NOMO-1 treated with DMSO at 0.1 percent for 48 hours (cell line): ENCODE data around the gene STT3A.

Experiments used
- DNase-seq: peaks from one replicate; lab custom pipeline; 2025; ENCODE audit not compliant: unreplicated experiment; lab: John Stamatoyannopoulos, UW

Gene STT3A

GRCh38 chr11:125587480-125587879, 5.2 kb upstream of the STT3A start:
- DNase-seq, result no peak

- no peak for DNase-seq
Measured at GRCh38 chr11:125588505-125588904, 4.1 kb upstream of the STT3A start.

GRCh38 chr11:125591649-125592304, 875 bp upstream of the STT3A start:
- no peak for DNase-seq

GRCh38 chr11:125593114-125593820, 615 bp downstream of the STT3A start:
- no peak for DNase-seq

GRCh38 chr11:125594958-125595357, 2.3 kb downstream of the STT3A start:
- DNase-seq, result peak; percentile 53

- DNase-seq, result no peak
Measured at GRCh38 chr11:125600663-125601062, 8.0 kb downstream of the STT3A start.

GRCh38 chr11:125603207-125603606, 10.6 kb downstream of the STT3A start:
- DNase-seq, result no peak

- DNase-seq, result no peak
Measured at GRCh38 chr11:125605417-125605816, 12.8 kb downstream of the STT3A start.

GRCh38 chr11:125609545-125609944, 16.9 kb downstream of the STT3A start:
- DNase-seq, result no peak

GRCh38 chr11:125618383-125618782, 25.7 kb downstream of the STT3A start:
- DNase-seq, result no peak

GRCh38 chr11:125621995-125622394, 29.3 kb downstream of the STT3A start:
- DNase-seq, result no peak

- DNase-seq, result no peak
Measured at GRCh38 chr11:125623064-125623463, 30.4 kb downstream of the STT3A start.

- no peak for DNase-seq
Measured at GRCh38 chr11:125624756-125625213, 32.1 kb downstream of the STT3A start, which contains the start of gene CHEK1. CHEK1 (plus strand) TSS chr11:125625163; CDS start chr11:125626769, 1,606 bp downstream.

DNA sequence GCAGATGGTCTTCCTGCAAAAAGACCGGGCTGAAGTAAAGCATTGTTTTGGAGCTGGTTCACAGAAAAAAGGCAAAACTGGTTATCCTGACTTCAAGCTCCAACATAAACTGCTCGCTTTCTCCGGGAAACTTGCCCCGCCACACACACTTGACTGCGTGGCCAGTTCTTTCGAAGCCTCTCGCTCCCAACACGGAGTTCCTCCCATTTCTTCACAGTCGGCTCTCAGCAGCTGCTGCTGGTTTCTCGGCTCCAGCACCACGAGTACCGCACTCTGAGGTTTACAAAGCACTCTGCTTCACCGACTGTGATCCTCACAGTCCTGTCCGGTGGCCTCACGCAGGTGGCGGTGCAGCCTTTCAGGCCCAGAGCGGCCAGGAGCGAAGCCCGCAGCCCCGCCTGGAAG, 32.6 kb downstream of the STT3A start:
- peak; percentile 28 for DNase-seq

GRCh38 chr11:125625630-125626287, 33.1 kb downstream of the STT3A start:
- DNase-seq, result peak; percentile 84

DNA sequence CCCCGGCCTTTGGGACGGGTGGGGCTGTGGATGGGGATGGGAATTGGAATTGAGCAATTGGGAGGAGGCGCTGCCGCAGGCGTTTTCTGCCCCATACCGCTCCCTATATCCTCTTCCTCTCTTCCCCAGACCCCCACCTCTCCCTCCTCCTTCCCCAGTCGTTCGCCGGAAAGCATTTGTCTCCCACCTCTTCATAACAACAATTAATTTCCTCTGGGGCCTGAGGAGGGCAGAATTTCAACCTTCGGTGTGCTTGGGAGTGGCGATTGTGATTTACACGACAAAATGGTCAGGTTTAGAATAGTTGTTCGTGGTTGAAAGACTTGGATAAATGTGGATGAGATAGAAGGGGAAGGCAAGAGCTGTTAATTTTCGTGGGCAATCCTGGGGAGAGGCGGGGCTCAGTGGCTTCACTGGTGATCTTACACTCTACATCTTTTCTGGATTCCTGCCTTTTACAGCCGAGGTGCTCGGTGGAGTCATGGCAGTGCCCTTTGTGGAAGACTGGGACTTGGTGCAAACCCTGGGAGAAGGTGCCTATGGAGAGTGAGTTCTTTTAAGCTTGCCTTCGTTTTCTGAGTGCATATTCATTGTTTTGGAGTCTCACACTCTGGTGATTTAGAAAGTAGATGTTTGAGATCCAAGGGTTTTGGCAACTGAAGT, 33.8 kb downstream of the STT3A start:
- peak; percentile 51 for DNase-seq

DNA sequence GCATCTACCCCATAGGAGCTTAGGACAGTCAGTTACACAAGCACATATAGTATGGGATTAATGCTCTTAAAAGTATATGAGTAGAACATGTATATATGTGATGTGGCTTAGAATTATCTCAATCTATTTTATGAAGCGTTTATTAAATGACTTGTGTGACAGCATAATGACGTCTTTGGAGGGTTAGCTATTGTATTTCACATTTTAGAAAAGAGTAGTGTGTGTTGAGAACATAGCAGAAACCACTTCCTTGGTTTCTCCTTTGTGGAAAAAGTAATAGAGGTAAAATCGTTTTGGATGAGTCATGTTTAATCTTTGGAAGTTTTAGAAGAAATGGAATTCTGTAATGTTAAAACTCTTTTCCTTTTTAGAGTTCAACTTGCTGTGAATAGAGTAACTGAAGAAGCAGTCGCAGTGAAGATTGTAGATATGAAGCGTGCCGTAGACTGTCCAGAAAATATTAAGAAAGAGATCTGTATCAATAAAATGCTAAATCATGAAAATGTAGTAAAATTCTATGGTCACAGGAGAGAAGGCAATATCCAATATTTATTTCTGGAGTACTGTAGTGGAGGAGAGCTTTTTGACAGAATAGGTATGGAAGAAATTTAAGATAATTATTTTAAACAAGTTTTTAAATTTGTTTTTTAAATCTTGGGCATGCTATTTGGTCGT, 34.7 kb downstream of the STT3A start:
- no peak for DNase-seq

DNA sequence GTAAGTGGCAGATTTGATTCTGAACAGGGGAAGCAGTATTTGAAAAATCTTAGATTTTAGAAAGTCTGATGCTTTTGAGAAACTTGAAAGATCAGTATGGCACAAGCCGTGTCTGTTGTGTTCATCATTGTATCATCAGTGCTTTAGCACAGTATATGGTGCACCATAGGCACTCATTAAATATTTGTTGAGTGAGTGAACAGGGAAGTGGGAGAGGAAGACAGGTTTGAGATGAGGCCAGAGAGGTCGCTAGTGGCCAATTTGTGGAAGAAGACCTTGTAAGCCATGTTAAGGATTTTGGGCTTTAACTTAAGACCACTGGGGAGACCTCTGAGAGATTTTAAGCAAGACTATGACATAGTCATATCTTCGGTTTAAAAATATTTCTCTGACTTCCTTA, 45.2 kb downstream of the STT3A start:
- DNase-seq, result no peak

DNA sequence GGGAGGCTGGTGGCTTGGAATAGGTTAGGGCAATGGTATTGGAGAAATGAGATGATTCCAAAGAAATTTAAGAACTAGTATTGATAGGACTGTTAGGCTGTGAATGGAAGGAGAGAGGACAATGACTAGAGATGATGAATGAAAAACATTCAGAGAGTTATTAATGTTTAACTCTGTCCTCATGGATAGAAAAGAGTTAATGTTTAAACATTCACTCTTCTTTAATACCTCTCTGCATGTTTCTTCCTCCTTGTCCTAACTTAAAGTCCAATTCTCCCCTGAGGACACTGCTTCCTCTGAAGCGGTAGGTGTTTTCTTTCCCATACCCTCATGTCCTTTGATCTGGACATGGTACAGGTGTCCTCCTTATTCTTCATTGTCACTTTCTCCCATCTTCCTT, 45.7 kb downstream of the STT3A start:
- no peak for DNase-seq

GRCh38 chr11:125645871-125646270, 53.2 kb downstream of the STT3A start:
- DNase-seq, result no peak
